Peyer's patch (tissue), 4 donors: ENCODE data around the gene ATP11A.
"Not testable (repeated sequence)": the region's sequence is repeated elsewhere in the genome, so short reads cannot be mapped to it uniquely, and the experiment has no call there.

Experiments used
- CTCF ChIP-seq, 6 experiments: fragments of 450-650 bp in 4 of 6; fragments of 200-600 bp in 2 of 6; sonication (generic) in 1 of 6; IDR thresholded peaks; one replicate each; pipeline ENCODE4 v1.5.1; 2017 to 2019; ENCODE audit warnings: antibody characterized with exemption in 6 of 6, mild to moderate bottlenecking in 3 of 6, moderate library complexity in 1 of 6
- POLR2A ChIP-seq, 2 donors: fragments of 450-650 bp; IDR thresholded peaks; one replicate each; pipeline ENCODE4 v1.5.1; 2017; ENCODE audit warnings: antibody characterized with exemption in 2 of 2, mild to moderate bottlenecking in 2 of 2, moderate library complexity in 2 of 2

DNA sequence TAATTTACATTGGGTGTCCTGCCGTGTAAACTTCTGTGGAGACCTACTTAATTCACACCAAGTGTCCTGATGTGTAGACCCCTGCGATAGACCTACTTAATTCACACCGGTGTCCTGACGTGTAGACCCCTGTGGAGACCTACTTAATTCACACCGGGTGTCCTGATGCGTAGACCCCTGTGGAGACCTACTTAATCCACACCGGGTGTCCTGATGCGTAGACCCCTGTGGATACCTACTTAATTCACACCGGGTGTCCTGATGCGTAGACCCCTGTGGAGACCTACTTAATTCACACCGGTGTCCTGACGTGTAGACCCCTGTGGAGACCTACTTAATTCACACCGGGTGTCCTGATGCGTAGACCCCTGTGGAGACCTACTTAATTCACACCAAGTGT lies 97.0 kb downstream of the ATP11A start:
- TF ChIP-seq CTCF, POLR2A (IDR thresholded peaks at IDR 0.05): not testable (repeated sequence)
